Stimulated activated CD4-positive, alpha-beta T cell treated with anti-CD3 and anti-CD28 coated beads, Interleukin-12 subunit alpha, Interleukin-12 subunit beta, amount 100 ng/mL, for 4 hours (primary cell): ENCODE measurements around the gene EHD4.
A peak's percentile ranks its signal among the peaks of the same experiment; 100 is the strongest.

ENCODE experiments used
- DNase-seq: peaks from one replicate; pipeline ENCODE4 v3.0.0-alpha.2; 2020

Gene EHD4

DNA sequence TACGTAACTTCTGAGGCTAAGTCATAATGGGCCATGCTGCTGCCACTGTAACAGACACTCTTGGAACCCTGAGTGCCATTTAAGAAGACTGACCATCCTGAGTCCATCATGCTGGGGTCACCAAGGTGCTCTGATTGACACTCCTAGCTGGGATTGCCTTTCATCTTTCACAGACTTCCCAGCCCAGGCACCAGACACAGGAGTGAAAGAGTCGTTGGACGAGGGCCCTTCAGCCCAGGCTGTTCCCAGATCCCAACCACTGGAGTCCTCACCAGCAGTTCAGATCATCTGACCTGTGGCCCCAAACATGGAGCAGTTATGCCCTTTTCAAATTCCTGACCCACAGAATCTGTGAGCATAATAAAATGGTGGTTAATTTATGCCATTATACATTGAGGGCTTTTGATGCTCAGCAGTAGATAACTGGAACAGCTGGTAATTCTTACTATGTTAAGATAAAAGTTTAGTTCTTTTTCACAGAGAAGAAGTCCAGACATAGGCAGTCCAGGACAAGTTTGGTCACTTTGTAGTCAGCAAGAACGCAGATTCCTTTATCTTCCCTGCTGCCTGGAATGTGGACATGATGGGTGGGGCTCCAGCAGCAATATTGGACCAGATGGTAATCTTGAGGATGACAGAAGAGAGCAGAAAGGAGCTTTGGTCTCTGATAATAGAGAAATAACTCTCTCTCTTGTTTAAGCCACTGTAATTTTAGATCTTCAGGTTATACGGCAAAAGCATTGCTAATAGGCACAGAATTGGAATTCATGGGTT lies 7.3 kb upstream of the EHD4 start:
- DNase-seq, result no peak

DNA sequence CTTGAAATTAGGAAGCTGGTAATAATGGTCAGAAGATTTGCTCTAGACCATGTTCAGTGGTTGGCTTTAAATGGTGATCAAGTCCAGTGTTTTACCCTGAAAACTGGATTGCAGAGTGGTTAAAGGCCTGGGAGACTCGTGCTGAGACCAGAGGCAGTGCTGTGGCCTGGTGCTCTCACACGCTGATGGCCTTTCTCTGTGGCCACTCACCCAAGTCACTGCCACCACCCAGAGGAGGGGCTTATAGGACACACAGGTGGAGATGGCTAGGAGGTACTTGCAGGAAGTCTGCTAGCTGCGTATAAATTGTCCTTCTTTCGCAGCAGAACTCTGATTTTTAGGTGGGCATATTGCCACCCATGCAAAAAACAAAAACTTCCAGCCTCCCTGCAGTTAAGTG lies 6.2 kb upstream of the EHD4 start:
- no peak for DNase-seq

DNA sequence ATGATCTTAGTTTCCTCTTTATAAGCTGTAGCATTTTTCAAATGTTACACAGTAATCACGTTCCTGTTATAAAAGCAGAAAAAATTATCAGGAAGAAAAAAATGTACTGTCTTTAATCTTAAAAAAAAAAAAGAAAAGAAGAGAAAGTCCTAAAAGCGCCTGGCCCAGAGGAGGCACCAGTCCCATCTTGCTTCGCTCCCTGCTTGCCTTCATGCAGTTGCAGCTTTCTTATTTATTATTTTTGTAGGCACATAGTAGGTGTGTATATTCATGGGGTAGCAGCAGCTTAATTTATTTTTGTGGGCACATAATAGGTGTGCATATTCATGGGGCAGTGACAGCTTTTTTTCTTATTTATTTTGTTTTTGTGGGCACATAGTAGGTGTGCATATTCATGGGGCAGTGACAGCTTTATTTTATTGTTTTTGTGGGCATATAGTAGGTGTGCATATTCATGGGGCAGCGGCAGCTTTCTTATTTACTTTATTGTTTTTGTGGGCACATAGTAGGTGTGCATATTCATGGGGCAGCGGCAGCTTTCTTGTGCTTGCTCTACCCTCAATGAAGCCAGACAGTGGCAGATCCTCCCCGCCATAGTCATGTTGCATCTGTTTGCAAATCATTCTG lies 5.5 kb upstream of the EHD4 start:
- no peak for DNase-seq

DNA sequence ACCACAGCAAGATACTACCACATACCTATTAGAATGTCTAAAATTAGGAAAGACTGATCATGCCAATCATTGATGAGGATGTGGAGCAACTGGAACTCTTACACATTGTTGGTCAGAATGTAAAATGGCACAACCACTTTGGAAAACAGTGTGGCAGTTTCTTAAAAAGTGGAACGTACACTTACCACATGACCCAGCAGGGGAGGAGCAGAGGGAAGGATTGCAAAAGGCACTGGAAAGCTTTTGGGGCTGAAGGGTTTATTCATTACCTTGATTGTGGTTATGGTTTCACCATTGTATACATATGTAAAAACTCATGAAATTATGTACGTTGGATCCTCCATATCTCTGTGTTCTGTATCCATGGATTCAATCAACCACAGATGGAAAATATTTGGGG lies 3.3 kb upstream of the EHD4 start:
- DNase-seq, result no peak

DNA sequence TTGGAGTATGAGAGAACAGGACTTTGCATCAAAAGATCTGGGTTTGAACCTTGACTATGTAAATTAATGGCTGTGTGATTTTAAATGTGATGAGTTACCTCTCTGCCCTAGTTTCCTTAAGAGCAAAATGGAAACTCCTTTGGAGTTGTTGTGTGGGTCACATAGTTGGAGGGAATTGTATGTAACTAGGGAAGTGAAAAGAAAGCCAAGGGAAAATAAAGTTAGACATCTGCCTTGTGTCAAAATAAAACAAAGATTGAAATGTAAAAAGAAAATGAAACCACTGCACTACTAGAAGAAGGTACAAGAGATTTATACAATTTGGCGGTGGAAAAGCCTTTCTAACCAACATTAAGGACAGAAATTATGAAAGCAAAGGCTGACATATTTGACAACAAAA lies 1.7 kb upstream of the EHD4 start:
- DNase-seq, result no peak

DNA sequence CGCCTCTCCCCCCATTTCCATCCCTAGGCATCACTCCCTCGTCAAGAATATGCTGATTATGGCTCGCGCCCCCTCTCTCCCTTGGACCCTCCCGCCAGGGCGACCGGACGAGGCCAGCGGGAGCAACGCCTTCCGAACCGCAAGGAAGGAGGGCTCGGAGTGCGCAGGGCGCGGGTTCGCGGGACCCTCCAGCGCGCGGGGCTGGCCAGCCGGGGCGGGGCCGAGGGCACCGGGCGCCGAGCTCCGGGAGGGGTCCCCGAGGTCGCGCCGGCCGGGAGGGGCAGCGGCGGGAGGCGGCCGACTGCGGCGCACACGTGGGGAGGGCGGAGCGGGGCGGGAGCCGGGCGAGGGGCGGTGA lies 483 bp downstream of the EHD4 start:
- DNase-seq, result no peak

DNA sequence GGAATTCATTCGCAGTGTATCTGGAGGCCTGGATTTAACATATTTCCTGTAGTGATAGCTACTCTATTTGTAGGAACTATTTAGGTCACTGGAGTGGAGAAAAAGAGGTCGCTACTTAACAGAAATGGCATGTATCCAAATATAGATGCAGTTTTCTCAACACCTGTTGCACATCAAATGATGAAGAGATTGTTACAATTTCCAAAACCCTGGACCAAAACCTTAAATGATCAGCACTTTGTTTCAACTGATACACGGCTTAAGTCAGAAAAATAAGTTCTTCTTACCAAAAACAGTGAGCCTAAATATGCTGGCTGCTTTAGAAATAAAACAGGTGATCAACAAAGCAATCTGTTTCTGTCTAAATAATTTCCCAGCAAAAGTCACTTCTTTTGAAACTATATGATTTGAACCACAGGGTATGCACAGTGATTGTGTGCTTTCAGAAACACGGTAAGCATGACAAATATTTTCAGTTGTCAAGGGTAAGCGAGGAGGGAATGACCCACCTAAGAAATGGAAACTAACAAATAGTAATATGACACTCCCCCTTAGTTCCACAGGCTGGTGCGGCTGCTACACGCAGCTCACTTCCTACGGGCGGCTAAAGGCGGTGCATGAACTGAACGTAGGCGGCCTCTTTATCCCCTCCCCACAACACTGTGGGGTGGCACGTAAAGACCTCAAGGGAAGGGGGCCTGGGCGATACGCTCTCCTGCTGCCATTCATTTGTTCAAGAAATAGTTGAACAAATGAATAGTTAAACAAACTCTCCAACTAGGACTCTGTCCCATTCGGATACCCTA lies 1.1 kb downstream of the EHD4 start:
- peak; percentile 63 for DNase-seq

DNA sequence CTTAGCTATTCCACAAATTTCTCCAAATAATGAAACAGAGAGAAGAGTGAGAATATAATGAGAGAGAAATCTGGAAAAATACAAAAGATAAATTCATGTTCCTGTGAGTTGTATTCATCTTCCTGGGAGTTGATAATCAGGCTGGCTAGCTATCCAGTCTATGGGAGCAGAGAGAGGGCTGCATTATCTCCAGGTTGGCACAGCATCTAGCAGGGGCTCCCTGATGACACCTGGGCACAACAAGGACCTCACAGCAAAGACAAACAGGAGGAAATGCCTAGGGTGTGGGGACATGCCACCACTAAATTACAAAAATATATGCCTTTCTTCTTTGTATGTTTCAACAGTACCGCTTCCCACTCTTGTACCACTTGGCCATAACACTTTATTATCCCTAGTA lies 1.9 kb downstream of the EHD4 start:
- no peak for DNase-seq

DNA sequence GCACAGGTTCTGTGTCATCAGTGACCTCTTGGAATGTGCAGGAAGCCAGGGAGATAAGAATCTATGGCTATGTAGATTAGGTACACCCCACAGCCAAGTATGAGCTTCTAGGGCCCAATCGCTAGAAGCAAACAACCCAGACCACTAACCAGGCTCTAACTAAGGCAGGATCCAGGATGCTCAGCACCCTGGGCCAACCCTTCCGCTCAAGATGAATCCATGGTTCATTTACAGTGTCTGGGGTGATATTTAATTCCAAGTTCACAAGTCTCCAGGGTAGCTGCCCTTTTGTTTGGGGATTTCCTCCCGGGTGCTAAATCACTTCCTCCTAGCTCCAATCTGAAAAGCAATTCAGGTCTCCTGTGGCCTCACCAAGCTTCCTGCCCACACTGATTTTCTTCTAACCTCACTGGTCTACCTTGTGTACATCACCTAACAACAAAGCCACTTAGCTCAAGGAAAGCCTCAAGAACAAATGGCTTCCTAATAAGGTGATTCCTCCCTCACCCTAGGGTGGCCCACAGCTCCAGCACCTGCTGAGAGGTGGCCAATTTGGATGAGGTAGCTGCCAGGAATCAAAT lies 2.4 kb downstream of the EHD4 start:
- no peak for DNase-seq

DNA sequence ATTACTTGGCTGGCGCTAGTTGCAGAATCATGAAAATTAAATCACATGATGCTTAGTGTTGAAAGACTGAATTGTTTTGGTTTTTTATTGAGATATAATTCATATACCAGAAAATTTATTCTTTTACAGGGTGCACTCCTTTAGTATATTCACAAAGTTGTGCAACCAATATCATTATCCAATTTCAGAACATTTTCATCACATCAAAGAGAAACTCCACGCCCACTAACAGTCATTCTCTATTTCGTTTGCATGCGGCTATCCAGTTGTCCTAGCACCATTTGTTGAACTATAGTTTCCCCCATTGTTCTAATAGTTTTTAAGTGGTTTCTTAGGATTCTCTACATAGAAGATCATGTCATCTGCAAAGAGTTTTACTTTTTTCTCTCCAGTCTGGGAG lies 3.7 kb downstream of the EHD4 start:
- DNase-seq, result no peak

DNA sequence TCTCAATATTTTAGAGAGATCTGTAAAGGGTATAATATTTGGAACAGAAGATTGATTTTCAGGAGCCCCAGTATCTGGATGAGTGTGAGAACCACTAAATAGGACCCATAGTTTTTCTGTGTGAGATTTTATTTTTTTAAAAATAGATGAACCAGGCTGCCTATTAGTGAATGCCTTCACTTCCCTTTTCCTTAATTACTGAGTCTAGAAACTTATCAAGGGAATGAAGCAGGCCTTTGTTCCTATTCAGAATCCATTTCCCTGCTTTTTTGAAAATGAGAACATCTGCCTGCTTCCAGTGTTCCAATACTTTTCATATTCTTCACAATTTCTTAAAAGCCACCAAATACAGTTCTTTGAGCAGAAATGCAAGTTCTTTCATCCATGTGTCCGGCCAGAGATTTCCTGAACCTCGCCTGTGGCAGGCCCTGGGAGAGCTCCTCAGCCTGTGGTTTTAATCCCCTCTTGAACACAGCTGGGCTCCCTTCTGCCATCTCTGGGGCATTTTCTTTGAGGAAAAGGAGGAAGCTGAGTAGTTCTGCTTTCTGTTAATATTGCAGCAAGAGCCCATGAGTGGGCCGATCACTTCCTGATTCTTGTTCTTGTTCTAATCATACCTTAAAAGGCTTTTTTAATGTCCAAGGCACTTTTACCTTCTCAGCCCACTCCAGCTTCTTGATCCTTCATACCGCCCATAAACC lies 4.7 kb downstream of the EHD4 start:
- DNase-seq, result no peak

DNA sequence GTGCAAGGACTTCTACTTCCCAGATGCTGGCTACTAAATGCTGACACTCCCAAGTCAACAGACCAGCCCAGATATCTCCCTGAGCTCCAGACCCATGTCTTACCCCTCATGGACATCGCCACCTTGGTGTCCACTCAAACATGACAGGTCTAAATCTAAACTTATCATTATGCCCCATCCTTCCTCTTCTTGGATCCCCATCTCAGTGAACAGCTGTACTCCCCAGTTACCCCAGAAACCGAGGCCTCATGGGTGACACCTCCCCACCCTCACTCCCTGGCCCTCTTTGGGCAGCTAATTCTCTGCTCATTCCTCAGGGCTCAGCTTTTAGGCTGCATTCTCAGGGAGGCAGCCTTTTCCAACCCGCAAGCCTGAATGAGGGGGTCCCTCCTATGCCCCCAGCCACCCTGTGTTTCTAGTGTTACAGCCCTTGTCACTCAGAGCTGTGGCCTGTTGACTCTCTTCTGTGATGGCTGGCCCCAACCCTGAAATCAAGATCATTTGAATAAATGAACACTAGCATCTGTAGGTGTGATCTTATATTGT lies 5.4 kb downstream of the EHD4 start:
- DNase-seq, result no peak

DNA sequence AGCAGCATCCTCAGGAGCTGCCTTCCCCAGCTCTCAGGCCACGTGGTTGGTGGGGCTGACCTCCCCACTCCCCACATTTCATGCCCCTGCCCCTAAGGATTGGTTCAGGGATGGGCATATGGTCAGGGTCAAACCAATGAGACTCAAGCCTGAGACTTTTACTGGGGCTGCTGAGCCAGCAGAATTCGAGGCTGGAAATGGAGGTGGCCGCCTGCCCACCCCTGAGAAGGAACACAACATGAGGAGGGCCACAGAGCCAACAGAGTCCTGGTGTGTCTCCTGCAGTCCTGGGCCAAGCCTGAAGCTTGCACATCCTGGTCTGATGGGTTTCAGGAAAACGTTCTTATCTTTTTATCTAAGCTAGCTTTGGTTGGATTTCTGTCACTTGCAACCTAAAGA lies 5.9 kb downstream of the EHD4 start:
- no peak for DNase-seq

DNA sequence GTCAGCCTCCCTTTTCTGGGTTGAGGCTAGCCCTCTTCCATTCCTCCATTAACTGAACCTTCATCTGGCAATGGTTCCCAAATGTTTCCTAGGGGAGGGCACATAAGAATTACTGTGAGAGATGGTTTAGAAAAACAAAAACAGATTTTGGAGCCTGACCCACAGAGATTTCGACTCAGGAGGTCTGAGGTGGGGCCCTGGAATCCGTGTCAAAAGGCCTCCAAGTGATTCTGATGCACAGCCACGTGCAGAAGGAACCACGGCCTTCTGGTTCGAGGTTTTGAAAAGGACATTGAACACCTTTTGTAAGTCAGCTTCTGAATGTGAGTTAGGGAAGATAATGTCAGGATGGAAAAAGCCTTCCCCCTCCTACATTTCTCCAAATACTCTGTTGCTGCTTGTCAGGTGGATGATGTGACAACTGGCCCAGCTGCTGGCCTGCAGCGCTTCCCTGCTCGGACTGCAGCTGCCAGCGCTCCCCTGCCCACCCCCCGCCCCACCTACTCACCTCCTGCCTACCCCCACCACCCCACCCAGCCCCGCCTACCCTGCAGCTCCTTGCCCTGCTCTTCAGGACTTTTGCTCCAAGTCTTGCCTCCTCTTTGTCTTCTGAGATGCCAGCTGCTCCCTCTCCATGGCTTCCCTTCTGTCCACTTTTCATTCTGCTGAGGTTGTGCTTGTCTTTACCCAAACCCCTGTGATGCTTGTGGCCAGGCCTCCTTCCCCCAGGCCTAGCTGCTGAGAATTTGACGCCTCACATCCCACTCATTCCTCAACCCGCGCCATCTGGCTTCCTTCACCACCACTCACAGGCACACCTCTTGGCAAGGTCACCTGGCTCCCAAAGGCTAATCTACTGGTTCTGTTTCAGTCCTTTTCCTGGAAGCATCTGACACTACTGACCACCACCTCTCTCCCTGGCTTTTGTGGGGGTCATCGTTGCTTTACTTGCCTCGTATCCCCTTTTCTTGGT lies 6.6 kb downstream of the EHD4 start:
- no peak for DNase-seq

DNA sequence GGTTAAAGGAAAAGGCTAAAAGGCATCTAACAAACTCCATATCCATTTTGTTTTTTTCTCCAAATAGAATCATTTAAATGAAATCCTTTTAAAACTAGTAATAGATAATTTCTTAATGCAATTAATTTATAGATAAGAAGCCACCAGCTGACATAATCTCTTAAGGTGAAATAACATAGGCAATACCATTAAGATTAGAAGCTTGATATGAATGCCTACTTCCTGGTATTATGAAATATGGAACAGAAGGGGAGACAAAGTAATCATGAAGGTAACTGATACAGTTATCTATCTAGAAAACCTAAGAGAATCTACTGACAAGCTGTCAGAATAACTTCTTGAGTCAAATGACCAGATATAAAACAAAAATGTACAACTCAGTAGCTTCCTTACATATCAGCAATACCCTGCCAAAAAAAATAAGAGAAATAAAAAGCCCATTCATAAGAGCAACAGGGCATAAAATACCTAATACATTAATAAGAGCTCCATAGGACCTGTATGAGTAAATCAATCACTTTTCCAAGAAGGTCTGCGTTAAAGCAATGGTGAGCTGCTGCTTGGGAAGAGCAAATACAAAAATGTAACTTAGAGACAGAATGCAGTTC lies 10.7 kb downstream of the EHD4 start:
- DNase-seq, result no peak

DNA sequence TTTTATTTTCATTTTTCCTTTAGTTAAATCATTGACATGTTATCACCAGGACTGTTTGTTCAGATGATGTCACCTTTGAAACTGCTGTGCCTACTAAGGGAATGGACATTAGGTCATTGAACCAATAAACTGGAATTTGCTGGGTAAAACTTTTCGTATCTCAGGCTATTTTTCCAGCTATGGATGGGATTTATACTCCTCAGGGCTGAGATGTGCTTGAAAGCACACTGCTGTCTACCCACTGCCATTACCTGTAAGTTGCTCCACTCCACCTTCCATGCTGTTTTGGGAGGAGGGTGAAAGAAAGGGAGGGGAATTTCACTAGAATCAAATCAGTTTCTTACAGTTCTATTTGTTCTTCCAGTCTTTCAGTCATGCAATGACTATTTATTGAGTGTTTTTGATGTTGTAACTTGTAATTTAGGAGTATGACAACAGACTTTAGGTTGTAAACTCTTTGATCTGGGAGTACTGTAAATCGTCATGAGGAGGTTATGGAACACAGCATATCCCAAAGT lies 11.3 kb downstream of the EHD4 start:
- no peak for DNase-seq

DNA sequence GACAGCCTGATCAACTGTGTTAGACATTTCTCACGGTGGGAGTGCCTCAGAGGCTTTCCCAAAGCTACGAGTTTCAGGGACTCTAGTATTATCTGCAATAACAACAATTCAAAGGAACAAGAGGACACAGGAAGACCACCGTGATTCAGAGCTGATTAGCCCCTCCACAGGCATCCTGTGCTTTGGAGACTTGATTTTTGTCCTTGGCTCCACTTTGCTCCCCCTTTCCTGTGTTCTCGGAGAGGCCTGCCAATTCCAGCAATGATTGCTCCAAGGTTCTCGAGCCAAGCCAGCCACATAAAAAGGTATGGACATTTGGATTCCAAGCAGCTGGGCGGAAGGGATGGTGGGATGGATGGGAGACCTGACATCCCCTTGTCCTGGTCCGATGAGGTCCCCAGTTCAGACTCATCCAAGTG lies 14.3 kb downstream of the EHD4 start:
- DNase-seq, result no peak

DNA sequence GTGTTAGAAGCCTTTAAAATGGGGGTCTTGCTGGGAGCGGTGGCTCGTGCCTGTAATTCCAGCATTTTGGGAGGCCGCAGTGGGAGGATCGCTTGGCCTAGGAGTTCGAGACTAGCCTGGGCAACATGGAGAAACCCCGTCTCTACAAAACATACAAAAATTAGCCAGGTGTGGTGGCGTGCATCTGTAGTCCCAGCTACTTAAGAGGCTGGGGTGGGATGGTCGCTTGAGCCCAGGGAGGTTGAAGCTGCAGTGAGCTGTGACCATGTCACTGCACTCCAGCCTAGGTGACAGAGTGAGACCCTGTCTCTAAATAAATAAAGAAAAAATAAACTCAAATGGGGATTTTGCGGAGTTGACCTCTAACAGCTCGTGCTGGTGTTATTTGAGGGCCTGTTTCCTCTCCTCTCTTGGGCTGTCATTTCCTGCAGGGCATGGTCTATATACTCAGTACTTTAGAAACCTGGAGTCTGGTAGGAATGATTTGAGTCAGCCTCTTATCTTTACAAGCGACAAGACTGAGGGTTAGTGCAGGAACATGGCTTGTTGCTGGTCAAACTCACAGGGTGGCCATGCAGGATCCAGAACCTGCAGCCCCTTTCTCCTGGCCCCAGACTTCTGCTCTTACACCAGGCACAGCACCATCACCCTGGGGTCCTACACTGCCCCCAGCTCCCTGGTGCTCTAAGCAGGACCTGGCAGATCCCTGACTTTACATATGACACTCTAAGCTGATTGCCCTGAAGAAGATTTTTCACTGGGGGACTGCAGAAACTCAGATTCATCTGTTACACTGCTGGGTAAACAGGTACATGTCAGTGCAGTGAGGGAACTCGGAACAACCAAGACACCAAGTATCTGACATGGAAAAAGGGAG lies 15.1 kb downstream of the EHD4 start:
- DNase-seq, result no peak

DNA sequence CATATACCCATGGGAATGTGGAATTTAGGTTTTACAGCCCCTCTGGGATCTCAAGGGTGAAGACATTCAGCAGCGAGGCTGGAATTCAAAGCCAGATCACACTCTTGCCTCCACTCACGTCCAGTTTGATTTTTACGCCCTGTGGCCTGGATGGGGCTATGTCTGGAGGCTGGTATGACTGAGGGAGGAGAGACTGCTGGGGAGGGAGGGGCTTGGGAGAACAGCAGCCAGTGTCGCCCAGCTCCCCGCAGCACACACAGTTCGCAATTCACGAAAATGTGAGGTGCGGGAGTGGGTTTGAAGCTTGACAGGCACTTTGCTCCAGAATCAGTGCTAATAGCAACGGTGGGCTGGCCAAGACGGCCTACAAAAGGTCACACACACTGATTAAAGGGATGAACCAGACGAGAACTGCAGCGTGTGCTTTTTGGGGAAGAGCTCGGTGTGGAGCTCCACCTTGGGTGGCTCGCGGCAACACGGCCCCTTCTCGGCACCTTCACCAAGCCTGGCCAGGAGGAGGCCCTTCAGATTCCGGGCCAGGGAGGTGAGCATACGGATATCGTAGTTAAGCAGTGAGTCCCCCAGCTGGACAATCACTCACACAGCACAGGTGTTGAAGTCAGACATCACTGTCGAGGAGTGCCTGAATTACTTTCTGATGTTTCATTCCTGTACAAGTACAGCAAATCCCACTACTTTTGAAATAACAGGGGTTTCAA lies 16.4 kb downstream of the EHD4 start:
- DNase-seq, result no peak
